Activated CD4-positive, alpha-beta T cell treated with anti-CD3 and anti-CD28 coated beads, Interleukin-2, Interleukin-6, amounts not matched to agents 100 ng/mL and 50 ng/mL, durations not matched to agents 16 hours and 8 hours (primary cell): ENCODE measurements around the gene PAPPA2.

Source experiments
- DNase-seq: peaks from one replicate; pipeline ENCODE4 v3.0.0-alpha.2; 2020

Gene PAPPA2

DNA sequence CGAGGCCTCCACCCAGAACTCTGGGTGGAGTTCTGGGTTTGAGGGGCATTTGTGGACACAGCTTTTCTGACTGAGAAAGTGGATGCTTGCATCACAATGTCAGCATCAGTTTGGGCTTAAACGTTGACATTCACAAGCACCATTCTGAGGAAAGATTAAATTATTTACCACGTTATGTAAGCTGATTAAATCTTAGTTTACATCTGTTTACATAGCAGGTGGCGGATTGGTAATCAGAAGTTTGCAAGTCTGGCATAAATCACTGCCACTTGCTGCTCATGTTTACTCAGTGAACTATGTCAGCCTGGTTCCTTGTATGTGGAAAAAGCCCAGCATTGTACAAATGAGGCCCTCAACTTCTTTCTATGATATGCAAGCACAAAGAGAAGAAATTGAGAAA lies 310.1 kb downstream of the PAPPA2 start:
- no peak for DNase-seq

DNA sequence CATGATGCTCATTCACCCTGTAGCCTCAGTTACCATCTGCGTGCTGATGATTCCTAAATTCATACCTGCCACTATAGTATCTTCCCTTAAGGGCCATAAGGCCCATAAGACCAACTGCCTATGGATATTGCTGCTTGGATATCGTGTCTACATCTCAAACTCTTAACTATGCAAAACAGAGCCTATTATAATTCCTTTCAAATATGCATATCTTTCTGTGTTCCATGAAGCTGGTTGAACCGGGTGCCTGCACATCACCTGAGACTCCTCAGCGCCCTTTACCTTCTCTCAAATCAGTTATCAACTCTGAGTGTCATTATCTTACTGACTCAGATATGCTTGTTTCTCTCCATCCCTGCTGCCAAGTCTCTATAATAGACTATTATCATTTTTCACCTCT lies 311.2 kb downstream of the PAPPA2 start:
- no peak for DNase-seq

DNA sequence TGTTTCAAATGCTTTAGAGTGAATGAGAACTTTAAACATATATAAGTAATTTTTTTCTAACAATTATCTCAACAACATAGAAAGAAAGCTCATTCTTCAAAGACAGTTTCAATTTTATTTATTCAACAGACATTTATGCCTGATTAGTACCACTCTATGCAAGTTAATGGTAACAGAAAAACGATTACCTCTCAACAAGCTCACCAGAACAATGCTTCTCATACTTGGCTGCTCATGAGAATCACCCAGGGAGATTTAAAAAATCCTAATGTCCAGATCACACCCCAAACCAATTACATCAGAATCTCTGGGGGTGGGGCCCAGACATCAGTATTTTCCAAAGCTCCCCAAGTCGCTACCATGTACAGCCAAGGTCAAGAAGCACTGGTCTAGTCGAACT lies 312.4 kb downstream of the PAPPA2 start:
- DNase-seq, result no peak

DNA sequence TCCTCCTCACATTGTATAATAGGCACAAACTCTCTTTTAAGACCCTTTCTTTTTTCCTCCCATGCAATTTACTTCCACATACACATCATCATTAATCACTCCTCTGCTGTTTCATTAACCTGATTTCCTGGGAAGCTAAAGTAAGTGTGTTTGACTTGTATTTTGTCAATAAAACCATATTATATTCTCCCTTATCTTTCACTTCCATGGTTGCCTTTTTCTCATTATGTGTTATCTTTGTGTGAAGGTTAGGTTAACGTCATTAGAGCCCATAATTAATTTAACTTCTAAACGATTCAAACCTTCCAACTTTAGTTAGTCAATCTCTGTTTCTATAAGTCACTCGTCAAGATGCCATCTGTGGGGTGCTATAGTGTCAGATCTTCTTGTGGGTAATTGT lies 313.0 kb downstream of the PAPPA2 start:
- no peak for DNase-seq

DNA sequence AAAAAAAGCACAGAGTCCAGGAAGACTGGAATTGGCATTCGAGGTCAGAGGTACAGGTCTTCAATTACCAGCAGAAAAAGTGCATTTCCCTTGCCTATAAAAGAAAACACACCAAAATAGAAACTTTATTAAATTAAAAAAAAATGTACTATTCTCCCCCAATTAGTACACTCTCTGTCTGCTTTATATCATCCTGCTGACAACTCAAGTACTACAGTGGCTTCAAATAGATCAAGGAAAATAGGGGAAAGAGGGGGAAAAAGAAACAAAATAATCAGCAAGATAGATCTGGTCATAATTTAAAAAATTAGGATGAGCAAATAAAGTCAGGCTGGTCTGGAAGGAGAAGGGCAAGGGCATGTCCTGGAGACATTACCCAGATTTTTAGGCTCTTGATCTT lies 315.1 kb downstream of the PAPPA2 start:
- DNase-seq, result no peak

DNA sequence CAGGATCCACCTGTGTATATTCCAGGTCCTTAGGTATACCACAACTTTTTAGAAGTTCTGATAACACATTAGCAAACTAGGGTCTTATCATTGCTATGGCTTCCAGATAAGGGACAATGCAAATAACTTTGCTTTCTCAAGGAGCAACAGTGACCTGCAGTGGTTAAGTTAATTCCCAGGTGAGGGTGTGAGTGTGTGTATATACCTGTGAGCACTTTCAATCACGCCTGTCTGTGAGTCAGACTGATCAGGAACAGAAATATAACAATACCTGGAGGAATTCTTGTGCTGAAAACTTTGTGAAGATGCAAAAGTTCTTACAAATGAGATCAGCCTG lies 317.0 kb downstream of the PAPPA2 start:
- DNase-seq, result no peak

DNA sequence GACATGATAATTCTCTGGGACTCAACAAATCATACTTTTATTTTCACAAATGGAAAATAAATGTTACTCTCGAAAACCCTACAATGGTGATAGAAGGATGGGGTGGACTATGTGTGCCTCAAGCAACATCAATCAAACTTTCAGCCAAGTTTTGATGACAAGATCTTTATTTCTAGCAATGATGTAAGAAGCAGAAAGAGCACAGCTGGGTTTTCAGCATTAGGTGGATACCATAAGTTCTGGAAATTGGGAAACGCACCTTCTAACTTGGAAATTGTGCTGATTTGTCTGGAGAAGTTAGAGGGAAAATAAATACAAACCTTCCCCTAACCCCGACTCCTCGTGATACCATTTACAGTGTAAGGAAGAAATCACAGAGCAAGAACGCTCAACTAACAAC lies 320.3 kb downstream of the PAPPA2 start:
- no peak for DNase-seq

DNA sequence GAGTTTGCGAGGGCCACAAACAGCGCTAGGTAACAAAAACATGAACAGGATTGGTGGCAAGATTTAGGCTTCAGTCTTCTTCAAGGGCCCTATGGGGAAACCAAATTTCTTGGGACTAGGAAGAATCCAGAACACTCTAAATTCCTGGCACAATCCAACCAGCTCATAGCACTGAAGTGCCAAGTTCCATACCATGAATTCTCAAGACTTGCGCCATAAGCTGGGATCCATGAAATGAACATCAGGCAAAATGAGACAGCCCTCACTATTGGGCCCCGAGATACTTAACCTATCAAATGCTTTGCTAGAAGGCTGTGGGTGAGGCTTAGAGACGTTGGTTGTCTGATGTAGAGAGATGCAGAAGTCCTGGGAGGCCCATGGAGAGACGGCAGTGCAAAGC lies 322.1 kb downstream of the PAPPA2 start:
- no peak for DNase-seq

DNA sequence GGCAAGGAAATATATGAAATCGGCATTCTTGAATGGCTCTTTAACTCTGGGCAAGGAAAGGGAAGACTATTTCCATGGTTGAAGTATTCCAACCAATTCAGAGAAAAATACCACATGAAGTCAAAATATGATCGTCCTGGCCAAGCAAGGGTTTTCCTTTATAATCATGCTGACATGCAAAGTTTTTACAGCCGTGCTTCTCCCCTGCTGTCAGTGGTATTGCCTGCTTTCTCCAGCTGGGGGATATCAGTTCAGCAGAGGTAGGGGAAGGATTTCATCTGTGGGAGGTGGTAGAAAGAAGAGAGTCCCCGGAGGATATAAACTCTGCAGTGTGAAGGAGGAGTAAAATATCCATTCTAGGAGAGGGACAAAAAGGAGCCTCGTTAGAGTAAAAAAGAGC lies 322.8 kb downstream of the PAPPA2 start:
- DNase-seq, result no peak

DNA sequence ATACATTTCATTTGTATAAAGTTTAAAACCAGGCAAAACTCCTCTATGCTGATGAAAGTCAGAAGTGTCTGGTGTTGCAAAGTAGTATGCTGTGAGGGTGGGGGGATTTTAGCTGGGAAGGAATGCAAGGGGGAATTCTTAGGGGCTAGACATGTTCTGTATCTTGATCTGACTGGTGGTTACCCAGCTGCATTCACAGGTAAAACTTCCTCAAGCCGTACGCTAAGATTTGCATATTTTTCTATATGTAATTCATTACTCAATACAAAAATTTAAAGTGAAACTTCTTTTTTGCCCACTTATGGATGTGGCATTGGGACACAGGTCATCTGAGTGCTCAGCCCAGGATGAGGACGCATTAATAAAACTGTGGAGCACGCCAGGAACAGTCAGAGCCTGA lies 323.3 kb downstream of the PAPPA2 start:
- DNase-seq, result no peak

DNA sequence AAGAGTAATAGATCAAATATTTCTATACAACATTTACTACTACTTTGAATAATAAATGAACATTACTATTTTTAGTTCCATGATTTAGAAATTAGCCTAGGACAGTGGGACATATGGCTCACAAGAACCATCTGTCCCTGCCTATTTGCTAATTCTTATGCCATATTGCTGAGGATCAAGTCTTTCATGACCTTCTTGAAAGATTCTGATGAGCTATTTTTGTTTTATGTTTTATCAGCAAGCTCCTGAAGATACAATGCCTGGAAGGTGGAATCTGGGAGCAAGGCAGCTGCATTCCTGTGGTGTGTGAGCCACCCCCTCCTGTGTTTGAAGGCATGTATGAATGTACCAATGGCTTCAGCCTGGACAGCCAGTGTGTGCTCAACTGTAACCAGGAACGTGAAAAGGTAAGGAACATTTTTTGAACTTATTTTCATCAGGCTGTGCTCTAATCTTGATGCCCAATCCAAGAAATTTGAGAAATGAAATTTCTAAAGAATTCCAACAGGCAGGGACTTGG lies 326.7 kb downstream of the PAPPA2 start:
- no peak for DNase-seq

DNA sequence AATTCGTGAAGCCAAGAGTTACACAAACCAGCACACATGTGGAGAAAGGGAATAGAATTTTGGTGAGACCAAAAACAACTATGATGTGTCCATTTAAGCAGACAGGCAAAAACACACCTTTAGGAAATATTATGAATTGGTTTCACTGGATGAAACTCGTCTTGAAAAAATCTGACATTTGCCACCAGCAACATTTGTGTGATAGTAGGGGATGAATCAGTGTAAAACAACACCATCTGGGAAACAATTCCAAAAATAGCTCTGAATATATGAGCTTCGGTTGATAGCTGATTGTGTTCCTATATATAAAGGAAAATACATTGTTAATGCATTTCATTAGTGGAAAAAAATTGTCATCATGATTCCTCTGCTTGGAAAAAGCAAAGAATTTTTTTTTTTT lies 327.8 kb downstream of the PAPPA2 start:
- no peak for DNase-seq

DNA sequence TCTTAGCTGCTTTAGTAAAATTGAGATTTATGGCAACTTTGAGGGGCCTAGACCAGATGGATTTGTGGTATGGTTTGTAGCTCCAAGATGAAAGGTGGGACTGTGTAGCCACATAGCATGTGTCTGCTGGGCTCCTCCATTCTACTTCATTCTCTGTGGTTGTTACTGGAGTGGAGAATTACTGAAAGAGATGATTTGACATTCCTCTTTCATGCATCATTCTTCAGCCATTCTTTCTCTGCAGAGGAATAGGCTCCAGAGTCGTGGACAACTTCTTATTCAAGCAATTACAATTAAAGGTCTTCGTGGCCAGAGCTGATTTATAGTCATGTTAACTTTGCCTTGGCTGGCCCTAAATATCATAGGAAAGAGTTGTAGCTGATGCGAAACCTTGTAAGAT lies 328.9 kb downstream of the PAPPA2 start:
- no peak for DNase-seq

DNA sequence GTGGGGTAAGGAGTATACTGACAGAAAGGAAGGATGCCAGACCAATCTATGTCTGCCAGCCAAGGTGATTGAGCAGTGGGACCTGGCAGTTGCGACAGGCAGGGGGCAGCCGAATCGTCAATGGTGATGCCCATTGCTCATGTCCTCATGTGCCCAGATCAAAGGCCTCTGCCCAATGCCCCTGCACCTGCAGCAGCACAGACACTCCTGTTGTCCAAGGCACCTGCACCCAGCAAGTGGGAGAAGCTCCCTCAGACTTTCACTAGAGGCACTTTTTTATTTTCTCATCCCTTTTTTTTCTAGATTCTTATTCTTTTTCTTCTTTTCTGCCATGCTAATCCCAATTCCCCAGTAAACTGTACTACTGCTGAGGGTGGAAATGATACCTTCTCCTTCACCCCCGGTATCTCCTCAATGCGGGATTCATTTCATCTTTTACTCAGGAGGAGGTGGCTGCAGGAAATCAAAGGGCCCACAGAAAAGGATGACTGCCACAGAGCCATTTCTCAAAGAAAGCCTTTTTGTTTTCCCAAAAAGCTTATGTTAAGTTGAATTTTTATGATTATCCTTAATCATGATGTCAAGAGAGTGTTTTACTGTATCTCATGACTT lies 332.0 kb downstream of the PAPPA2 start:
- no peak for DNase-seq

DNA sequence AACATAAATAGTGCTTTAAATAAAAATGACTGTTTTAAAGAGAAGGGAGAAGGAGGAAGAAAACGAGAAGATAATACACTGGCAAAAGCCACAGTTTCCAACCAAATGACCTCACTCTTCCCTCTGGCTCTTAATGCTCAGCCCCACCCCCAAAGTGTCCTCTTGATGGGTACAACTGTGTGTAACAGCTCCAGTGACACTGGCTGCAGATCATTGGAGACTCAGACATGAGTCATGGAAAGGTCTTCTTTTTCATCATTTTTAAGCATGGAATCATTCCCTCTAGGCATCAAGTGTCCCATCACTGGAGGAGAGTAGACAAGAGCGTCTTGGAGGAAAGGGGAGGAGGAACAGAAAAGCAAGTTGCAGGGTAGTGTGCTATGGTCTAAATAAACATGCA lies 333.0 kb downstream of the PAPPA2 start:
- DNase-seq, result no peak

DNA sequence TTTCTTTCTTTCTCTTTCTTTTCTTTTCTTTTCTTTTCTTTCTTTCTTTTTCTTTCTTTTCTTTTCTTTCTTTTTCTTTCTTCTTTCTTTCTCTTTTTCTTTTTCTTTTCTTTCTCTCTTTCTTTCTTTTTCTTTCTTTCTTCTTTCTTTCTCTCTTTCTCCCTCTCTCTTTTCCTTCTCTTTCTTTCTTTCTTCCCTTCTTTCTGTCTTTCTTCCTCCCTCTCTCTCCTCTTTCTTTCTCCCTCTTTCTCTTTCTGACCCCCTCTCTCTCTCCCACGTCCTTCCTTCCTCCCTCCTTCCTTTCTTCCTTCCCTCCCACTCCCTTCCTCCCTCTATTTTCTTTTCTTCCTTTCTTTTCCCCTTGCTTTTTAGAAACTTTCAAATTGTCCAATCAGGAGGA lies 333.6 kb downstream of the PAPPA2 start:
- no peak for DNase-seq

DNA sequence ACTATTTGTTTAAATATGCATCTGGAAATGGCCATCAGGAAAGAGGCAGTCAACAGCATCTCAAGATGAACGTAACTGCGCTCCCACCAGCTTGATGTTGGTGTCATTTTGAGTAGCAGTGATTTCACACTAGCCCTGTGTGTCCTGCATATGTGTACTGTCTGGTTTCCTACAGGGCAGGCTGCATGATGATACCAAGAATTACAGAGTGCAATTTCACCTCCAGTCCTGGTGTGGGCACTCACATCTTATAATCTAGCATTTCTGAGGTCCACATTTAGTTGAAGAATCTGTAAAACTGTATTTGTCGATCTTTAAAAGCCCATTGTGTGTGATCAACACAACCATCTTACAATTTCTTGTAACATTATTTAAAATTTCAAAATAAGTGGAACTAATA lies 336.4 kb downstream of the PAPPA2 start:
- DNase-seq, result no peak

DNA sequence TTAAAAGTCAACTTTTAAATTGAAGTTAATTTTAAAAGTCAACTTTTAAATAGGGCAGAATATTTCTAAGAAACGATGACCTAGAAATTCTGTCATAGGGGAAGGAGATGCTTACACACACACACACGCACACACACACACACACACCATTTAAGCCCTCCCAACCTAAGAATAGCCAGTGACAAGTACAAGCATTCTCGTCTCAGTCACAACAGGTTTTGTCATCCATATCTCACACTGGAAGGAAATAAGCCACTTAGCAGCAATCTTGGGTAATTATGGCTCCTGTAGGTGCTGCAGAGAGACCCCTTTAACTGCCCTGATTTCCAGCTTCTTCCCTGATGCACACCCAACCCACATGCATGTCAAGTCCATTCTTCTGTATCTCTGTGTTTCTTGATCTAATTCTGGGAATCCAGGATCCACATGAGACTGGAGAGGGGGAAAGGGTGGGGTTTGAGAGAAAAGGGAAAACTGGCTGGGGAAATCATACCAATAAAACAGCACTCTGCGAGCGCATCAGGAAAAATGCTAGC lies 338.1 kb downstream of the PAPPA2 start:
- DNase-seq, result no peak

DNA sequence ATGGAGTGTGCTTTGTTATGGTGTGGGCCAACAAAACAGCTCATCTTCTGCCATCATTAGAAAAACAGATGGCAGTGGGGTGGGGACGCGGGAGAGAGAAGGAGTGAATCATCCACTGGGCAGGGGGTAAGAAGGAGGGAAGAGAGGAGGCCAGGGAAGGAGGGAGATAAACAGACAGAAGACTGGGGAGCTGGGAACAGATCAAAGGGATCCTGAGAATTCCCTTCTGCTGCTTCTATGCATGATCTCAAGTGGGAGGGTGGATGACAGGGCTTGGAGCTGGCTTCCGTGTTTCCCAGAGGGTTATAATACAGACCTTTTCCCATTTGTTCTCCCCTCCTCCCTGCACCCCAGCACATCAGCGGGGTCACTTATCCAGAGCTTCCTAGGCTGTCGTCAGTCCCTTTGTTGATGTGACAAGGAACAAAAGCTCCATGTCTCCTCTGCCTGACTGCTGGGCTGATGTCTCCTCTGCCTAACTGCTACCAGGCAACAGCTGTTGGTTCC lies 338.6 kb downstream of the PAPPA2 start:
- no peak for DNase-seq

DNA sequence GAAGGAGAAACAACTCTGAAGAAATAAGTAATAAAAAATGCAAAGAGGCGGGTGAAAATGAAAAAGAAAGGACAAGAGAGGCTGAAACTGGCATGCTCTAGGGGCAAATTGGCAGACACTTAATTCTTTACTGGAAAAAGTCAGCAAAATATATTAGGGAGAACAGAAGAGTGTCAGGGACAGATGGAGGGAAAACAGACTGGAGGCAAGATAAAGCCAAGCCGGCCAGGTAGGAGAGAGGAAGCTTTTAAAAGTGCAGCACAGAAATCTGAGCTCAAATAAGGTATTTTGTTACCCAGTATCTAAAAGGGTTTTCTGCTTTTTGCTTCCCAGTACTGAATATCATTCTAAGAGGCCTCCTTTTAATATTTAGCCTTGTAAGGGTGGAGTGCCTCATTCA lies 339.3 kb downstream of the PAPPA2 start:
- DNase-seq, result no peak

DNA sequence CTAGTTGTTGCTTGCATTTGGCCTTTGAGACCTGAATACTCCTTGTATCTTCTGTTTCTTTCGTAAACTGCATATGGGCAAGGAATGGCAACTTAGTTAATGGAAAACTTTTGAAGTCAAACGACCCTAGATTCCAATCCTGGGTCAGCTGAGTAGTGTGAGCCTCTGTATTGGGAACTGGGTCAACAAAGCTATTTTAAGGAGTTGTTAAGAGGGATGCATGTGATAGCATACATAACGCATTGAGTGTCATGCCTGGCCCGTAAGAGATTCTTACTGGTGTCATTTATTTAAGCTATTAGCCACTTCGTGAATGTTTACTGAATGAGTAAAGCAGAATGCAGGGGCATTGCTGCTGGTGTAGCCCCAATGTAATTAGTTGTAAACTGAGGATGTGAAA lies 340.1 kb downstream of the PAPPA2 start:
- no peak for DNase-seq

DNA sequence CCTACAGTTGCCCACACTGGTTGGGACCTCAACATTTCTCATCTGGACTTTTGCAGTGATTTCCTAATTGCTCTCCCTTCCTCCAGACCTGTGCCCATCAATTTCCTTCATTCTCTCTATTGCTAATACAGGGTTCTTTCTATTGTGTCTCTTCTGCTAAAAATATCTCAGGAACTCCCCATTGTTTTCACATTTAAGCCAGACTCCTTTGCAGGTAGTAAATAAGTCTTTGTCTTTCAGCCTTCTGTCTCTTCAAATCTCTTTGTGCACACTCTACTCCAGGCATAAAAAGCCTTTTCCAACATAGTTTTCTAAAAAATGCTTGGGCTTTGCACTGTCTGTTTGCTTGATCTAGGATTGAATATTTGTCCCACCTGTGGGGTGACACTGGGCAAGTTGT lies 340.6 kb downstream of the PAPPA2 start:
- DNase-seq, result no peak

DNA sequence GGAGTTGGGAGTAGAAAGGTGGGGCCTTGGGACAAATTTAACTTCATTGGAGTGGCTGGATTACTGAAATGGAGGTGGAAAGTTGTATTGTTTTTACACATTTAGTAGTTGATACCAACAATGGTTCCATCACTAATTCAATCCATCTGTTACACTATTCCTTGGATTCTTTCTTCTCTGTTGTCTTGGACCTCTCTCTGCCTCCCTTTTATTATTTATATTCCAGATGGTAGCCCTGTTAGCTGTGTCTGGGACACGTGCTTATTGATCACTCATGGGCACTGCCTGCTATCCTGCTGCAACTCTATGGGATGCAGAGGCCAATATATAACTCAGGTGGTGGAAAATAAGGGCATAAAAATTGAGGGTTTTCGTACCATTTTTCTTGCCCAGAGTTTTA lies 346.3 kb downstream of the PAPPA2 start:
- DNase-seq, result no peak

DNA sequence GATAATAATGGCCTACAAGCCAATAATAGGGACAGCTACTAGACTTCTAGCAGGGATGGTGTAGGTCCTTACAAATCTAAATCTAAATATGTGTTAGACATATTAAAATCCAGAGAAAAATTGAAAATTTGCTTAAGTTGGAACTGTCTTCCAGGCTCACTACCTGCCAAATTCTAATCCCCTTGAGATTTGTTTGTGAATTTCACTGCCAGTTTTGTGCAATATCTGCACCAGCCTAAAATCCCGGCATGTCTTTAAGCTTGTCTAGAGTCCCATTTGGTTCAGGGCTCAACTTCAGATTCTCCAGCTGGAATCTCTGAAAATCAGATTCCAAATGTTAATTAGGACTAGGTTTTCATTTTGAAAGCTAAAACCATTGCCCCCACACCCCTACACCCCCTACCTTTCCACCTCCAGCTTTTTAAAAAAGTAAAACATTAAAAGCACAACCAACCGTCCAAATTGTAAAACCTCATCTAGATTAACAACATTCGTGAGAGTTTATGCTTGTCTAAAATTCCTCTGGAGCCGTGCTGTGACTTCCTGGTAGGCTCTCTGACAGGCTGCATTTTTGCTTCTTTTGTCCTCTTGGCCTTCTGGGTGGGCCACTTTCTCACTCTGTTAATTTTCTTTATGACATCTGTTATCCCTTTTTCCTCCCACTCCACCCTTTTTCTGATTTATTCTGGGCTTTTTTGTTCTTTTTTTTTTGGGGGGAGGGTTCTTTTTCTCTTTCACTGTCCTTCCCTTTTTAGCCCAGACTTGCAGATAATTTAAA lies 348.7 kb downstream of the PAPPA2 start:
- no peak for DNase-seq

DNA sequence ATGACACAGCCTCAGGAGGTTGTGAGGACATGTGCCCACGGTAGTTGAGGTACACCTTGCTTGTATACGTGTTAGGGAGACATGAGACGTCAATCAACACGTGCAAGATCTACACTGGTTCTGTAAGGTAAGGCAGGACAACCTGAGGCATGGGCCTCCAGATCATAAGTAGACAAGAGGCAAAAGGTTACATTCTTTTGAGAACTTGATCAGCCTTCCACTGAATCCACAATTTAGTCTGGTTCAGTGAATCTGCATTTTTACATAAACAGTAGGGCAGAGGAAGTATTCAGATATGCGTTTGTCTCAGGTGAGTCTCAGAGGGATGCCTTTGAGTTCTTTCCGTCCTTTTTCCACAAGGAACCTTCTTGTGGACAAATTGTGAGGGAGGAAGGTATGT lies 352.6 kb downstream of the PAPPA2 start:
- no peak for DNase-seq
